ENCODE data around the gene SND1. TPM values are rescaled to one million over a fixed set of nuclear protein-coding genes. Genes with fewer than 3 reads are reported as not detected.

SND1 gene
- total and polyA plus RNA-seq, 10 of the 15 experiments (the other 5 are each of a cell fraction or from before 2014, with no cell fraction given), result 52.4 to 270 (median 146) TPM

DNA sequence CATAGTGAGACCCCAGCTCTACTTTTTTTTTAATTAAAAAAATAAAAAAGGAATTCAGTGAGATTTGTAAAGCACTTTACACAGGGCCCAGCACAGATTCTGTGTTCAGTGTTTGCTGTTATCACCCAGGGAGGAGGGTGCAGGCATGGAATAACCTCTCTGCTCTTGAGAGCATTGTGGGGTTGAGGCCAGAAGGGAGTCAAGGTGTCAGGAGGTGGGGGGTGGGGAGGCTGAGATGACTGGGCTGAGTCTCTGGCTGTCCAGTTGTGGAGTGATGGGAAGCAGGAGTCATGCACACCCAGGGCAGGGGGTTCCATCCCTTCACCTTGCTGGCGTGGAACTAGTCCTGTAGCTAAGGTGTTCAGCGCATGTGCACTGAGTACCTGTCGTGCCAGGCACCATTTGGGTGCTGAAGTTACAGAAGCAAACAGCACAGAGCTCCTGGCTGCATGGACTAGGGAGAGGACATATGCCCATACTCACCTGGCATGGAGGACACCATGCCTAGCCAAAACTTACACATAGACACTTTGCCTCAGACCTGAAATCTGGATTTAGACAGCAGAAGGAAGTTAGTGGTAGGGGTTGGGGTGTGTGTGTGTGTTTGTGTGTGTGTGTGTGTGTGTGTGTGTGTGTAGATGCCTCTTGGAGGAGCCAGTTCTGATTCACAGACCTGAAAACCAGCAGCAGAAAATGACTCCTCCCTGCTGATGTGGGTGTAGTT is 448.4 kb downstream of the SND1 start:
- Histone ChIP-seq H2AFZ (ENCODE audit: control insufficient read depth, low read depth, low read length) (no peak overlapping the region), H3K36me3 (ENCODE audit: control insufficient read depth in 2 of 2, insufficient read depth in 2 of 2, low read length in 1 of 2) (peaks cover 2 to 3% of the 10 kb centered on the region in 2 experiments; a peak in 2 of 4 replicates), H3K4me1 (ENCODE audit: control insufficient read depth, insufficient read depth, low read length) (no peaks in the 10 kb centered on the region; the same call in 1 of the 2 replicates), H4K20me1 (ENCODE audit: control insufficient read depth, insufficient read depth) (no peaks in the 10 kb centered on the region), H3K9me3 (replicated peaks; ENCODE audit: control insufficient read depth, insufficient read depth, low read length) (no peaks in the 10 kb centered on the region), H3K4me3 (no peak overlapping the region), H3K4me2 (ENCODE audit: control insufficient read depth, insufficient read depth) (no peak overlapping the region), H3K27me3 (replicated peaks in 1 of 2; ENCODE audit: control insufficient read depth in 2 of 2, insufficient read depth in 2 of 2, low read length in 1 of 2) (no peaks in the 10 kb centered on the region), H3K27ac (ENCODE audit: control insufficient read depth, insufficient read depth) (no peak overlapping the region), H3K79me2 (ENCODE audit: control insufficient read depth, insufficient read depth, low read length) (no peaks in the 10 kb centered on the region), H3K9ac (ENCODE audit: control insufficient read depth, insufficient read depth, low read length) (no peak overlapping the region)
- FAIRE-seq, result no peak
- TSS peak; percentile 4 for BruUV-seq (replicated peaks)
- ChIA-PET POLR2A (no interaction called here), SMC1A (ENCODE audit: uncharacterized antibody, unreplicated experiment) (no interaction called here), RAD21 (ENCODE audit: unreplicated experiment) (no interaction called here), CTCF (no interaction called here)
- no peak for DNase-seq (ENCODE audit: low read depth, low spot score)
- in situ Hi-C loops (cut with MboI), result no loop called here
- intact Hi-C loops (cut with micrococcal nuclease; ENCODE audit: unreplicated experiment), result no loop called here
- ATAC-seq, result no peak
- TF ChIP-seq SMARCA5 (IDR thresholded peaks at IDR 0.05) (no peak), RUNX3 (IDR thresholded peaks at IDR 0.05; ENCODE audit: low read length) (no peak), POLR2A (IDR thresholded peaks at IDR 0.05; ENCODE audit: low read depth, low read length) (peak; percentile 46; the same call in 1 of the 2 replicates)
- WGBS (ENCODE audit: insufficient coverage, insufficient replicate concordance, low lambda C conversion rate, missing lambda C conversion rate), result 96% methylated on average over 3 of the region's 3 CpGs

DNA sequence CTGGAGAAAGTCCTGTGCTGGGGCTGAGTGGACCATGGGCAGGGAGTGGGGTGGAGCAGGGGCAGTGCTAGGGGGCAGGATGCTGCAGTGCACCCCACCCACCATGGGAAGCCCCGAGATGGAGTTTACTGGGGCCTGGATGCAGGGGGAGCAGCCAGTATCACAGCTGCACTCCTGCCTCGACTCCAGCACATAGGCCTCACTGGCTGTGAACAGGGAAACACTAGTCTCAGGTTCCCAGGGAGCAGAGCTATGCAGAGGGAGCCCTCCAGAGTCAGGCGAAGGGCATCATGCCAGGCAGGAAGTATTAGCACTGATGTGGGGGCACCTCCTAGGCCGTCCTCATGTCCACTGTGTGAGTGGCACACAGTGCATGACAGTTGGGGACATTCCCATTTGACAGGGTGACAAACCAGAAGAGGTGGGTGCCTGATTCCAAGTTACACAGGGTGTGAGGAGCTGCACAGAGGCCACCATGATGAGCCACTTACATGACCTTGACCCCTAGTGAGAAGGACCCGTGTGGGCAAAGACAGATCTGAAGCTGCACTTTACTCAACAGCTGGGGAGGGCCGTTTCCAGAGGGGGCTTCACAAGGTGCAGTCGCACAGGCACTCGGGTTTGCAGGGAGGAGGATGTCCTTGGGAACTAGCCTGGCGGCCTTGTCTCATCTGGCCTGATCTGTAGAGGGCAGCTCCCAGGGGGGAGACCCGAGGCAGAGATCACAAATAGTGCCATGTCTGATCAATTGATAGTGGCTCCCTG is 449.1 kb downstream of the SND1 start:
- intact Hi-C loops (cut with micrococcal nuclease; ENCODE audit: unreplicated experiment), result no loop called here
- no peak for FAIRE-seq
- WGBS (ENCODE audit: insufficient coverage, insufficient replicate concordance, low lambda C conversion rate, missing lambda C conversion rate), result 48% methylated on average over 10 of the region's 10 CpGs

More for the DNA sequence above, 449.1 kb downstream of the SND1 start:
- ChIA-PET POLR2A (no interaction called here), RAD21 (ENCODE audit: unreplicated experiment) (interaction anchor here (0.9 kb wide), 1 partner anchor 393 kb away, joined by 3 read pairs; no protein-coding TSS in a partner anchor), SMC1A (ENCODE audit: uncharacterized antibody, unreplicated experiment) (interaction anchor here (1.0 kb wide), 1 partner anchor 209 kb away, joined by 3 read pairs; no protein-coding TSS in a partner anchor), CTCF (interaction anchor here (0.7 kb wide), 1 partner anchor 35 kb away, joined by 3 read pairs; no protein-coding TSS in a partner anchor)
- Histone ChIP-seq H3K4me2 (ENCODE audit: control insufficient read depth, insufficient read depth) (no peak overlapping the region), H3K27ac (ENCODE audit: control insufficient read depth, insufficient read depth) (no peak overlapping the region), H3K79me2 (ENCODE audit: control insufficient read depth, insufficient read depth, low read length) (no peaks in the 10 kb centered on the region), H3K4me3 (no peak overlapping the region), H3K9ac (ENCODE audit: control insufficient read depth, insufficient read depth, low read length) (no peak overlapping the region), H2AFZ (ENCODE audit: control insufficient read depth, low read depth, low read length) (no peak overlapping the region), H4K20me1 (ENCODE audit: control insufficient read depth, insufficient read depth) (no peaks in the 10 kb centered on the region), H3K9me3 (replicated peaks; ENCODE audit: control insufficient read depth, insufficient read depth, low read length) (no peaks in the 10 kb centered on the region), H3K36me3 (ENCODE audit: control insufficient read depth in 2 of 2, insufficient read depth in 2 of 2, low read length in 1 of 2) (peaks cover 2 to 3% of the 10 kb centered on the region in 2 experiments; a peak in 2 of 4 replicates), H3K27me3 (replicated peaks in 1 of 2; ENCODE audit: control insufficient read depth in 2 of 2, insufficient read depth in 2 of 2, low read length in 1 of 2) (no peaks in the 10 kb centered on the region), H3K4me1 (ENCODE audit: control insufficient read depth, insufficient read depth, low read length) (no peaks in the 10 kb centered on the region; the same call in 1 of the 2 replicates)
- BruUV-seq (replicated peaks), result no TSS peak
- in situ Hi-C loops (cut with MboI), result no loop called here
- ATAC-seq (no peak), DNase-seq (ENCODE audit: low read depth, low spot score) (no peak)
- TF ChIP-seq POLR2AphosphoS5 (IDR thresholded peaks at IDR 0.05; ENCODE audit: low read length) (peak; percentile 35; the same call in 1 of the 2 replicates), KLF5 (IDR thresholded peaks at IDR 0.05; ENCODE audit: partially characterized antibody) (no peak), POLR2A (IDR thresholded peaks at IDR 0.05; ENCODE audit: low read depth, low read length) (0 out of 2 replicates have a peak, but pooled peaks have one; percentile 15)

All from GM12878 (cell line).